ENCODE results near the gene CERS1.
A peak's percentile ranks its signal among the peaks of the same experiment; 100 is the strongest.

The CERS1 gene

DNA sequence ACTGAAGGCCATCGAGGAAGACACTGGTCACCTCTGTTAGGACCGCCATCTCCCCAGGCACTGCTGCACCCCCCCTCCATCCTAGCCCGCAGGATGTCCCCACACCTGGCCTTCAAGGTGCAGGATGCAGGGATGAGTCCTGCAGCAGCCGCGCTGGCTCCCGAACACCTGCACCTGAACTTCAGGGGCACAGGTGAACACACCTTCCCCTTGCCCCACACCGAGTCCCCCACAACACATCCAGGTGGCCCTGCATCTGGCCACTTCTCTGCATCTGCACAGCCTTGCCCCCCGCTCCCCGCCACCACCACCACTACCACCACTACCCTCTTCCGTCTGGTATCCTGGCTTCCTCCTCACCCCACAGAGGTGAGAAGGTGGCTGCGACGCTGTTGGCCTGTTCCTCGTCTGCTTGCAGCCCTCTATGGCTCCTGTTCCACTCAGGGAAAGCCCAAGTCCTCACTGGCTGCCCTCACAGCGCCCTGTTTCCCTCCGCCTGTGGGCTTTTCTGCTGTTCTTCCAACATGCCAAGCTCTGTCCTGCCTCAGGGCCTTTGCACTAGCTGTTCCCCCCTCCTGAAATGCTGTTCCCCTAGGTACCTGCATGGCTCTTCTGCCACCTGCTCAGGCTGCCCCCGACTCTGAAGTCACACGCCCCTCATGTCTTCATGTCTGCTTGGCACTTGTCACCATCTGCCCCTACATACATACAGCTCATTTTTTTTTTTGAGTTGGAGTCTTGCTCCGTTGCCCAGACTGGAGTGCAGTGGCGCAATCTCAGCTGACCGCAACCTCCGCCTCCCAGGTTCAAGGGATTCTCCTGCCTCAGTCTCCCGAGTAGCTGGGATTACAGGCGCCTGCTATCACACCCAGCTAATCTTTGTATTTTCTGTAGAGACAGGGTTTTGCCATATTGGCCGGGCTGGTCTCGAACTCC, 1.4 kb upstream of the CERS1 start:
- DNase-seq: no peak

DNA sequence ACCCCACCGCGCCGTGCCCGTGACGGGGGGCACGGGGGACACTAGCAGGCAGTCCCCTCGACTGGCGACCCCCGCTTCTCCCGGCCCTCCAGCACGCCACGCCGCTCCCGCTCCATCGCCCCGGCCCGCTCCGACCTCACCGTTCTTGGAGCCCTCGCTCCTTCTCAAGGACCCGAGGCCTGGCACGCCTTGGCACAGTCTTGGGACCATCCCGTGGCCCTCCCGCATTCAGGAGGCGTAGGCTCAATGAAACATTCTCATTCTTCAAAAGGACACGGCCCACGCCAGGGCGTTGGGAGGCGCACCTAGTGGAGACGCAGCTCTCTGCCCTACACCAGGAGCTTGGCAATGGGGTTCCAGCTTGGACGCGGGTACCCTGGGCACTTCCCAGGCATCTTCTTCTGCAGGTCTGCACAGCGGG, 473 bp upstream of the CERS1 start:
- no peak for DNase-seq

DNA sequence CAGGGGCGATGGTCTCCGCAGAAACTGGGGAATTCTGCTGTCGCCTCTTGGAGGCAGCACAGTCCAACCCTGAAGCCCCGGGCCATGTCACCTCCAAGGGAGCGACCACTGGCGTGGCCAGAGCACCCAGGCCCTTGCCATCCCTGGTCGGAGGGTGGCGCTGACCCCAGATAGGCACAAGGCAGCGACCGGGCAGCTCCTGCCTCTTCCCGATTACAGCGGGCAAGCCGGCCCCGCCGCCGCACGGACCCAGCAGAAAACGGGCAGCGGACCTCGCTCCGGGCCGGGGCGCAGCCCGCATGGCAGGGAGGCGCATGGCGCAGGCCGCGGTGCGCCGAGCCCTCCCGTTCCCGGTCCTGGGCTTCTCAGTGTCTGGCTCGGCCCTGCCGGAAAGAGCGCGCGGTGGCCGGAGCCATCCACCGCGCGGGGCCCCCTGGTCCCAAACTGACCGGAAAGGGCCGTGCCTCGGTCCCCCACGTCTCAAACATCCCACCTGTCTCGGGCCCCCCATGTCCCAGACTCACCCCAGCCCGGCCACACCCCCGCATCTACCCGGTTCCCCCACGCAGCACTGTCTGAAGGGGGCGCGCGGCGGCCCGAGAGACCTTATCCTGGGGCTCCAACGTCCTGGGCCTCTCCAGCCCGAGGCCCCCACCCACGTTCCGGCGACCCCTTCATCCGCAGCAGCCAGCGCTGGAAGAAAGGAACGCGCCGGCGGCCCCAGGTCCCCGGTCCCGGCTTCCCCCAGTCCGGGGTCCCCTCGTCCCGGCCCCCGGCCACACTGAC, 727 bp downstream of the CERS1 start:
- DNase-seq: no peak

DNA sequence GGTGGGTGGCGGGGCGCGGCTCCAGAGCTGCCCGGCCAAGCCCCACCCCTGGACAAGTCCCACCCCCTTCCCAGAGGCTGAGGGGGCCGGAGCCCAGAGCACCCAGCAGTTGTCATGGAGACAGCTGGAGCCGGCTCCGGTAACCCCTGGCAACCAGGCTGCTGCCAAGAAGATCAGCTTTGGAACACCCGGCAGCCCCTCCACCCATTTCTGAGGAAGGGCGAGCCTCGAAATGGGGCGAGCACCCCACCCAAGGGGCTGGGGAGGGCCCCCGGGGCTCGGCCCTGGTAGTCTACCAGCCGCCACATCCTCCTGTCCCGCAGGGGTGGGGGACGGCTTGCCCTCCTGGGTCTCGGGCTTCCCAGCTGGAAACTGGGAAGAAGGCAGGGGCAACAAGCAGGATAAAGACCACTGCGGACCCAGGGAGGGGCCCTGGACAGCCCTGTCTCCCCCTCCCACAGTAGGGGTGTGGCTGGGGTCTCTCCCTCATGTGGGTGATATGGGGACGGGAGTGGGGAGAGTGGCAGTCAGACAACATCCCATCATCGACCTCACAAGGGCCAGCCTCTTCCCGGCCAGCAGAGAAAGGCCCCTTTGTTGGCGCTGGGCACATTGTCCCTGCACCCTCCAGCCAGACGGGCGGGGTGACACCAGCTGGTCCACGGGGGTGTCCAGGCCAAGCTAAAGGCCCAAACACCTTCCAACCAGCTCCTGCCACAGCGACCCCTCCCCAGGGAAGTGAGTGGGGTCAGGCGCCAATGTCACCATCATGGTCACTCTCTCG, 1.5 kb downstream of the CERS1 start:
- no peak for DNase-seq

DNA sequence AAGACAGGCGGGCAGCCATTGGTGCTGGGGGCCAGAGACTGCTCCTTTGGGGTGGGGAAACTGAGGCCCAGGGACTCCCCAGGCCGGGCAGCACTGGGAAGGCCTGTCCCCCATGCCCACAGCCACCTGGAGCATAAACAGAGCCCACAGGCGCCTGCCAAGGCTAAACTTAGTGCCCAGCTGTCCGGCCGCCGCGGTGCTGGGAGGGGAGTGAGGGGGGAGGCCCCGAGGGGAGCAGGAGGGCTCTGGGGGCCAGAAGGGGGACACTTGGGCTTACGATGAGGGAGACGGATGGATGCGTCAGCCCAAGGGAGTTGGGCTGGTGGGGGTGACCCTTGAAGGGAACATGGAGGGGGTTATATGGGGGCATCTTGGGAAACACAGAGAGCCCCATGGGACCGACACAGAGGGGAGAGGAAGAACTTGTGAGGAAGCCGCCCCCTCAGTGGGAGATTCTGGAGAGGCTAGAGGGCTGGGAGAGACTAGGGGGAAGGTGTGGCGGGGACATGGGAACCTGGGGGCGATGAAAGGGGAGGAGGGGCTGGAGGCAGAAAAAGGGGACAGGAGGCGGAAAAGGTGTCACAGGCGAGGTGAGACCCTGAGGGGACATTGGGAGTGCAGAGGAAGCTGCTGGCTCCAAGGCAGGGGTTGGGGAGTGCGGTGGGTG, 2.2 kb downstream of the CERS1 start:
- no peak for DNase-seq

DNA sequence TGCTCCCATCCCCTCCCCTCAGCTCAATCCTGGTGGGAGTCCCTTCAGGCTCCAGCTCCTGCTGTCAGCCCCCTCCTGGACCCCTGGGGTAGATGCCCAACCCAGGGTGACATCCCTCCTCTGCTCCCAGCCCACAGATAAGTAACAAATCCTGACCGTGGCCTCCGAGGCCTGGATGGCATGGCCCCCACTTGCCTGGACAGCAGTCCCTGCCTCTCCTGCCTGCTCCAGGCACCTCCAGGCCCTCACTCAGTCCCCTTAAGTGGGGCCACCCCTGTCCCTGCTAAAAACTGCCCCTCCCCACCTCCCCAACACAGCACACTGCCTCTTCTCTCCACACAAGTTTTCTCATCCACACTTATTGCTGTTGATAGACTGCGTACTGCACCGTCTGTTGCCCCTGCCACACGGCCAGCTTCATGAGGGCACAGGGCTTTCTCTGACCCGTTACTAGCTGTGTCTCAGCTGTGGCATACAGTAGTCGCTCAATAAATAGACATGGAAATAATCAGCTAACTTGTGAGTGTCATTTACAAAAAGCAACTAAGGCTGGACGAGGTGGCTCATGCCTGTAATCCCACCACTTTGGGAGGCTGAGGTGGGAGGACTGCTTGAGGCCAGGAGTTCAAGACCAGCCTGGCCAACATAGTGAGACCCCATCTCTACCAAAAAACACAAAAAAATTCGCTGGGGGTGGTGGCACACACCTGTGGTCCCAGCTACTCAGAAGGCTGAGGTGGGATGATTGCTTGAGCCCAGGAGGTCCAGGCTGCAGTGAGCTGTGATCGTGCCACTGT, 5.8 kb downstream of the CERS1 start:
- DNase-seq: no peak

DNA sequence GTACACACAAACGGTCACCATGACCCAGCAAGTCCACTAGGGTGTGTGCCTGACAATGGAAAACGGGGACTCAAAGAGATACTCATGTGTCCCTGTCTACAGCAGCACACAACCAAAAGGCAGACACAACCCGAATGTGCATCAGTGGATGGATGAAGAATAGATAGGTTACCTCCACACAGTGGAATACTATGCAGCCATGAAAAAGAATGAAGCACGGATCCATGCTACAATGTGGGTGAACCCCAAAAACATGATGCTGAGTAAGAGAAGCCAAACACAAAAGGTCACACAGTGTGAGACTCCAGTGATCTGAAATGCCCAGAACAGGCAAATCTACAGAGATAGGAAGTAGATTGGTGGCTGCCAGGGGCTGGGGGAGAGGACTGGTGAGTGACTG, 9.0 kb downstream of the CERS1 start:
- no peak for DNase-seq

DNA sequence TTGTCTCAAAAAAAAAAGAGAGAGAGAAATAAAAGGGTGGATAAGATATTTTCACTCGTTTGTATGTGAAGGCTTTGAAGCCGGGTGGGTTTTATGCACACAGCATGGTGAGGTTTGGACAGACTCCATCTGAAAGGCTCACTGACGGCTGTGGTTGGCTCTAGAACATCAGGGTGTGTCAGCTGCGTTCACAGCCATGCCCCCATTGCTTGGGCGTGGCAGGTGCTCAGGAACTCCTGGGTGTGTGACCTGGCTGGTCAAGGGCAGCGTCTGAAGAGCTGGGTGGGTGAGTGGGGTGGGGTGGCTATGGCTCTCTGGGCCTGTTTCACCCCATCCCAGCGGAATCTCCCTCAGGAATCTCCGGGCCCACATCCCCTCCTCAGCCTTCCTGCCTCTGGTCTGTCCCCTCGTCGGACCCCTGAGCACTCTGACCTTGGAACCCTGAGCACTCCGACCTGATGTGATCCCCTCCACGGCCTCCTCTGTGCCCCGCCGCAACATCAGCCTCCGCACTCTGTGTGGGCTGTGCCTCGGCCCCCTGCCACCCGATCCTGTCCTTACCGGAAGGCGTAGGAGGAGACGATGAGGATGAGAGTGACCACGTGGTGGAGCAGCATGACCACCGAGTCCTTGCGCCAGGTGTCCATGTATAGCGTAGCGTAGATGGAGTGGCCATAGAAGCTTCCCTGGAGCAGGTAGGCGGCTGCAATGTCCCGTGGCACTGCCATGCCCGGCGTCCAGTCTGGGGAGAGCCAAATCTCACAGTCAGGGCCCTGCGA, 12.2 kb downstream of the CERS1 start:
- DNase-seq: no peak

DNA sequence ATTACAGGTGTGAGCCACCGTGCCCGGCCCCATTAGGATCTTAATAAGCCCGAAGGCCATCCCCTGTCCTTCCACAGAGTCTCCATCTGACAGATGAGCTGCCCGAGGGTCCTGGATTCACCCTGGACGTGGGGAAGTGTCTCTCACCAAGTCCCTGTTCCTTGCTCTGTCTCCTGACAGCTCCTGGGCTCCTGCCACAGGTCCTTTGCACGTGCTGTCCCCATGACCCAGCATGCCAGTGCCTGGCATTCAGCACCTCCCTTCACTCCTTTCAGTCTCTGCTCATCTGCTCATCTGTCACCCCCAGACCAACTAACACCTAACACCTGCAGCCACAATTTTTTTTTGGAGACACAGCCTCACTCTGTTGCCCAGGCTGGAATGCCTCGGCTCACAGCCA, 14.5 kb downstream of the CERS1 start:
- no peak for DNase-seq

DNA sequence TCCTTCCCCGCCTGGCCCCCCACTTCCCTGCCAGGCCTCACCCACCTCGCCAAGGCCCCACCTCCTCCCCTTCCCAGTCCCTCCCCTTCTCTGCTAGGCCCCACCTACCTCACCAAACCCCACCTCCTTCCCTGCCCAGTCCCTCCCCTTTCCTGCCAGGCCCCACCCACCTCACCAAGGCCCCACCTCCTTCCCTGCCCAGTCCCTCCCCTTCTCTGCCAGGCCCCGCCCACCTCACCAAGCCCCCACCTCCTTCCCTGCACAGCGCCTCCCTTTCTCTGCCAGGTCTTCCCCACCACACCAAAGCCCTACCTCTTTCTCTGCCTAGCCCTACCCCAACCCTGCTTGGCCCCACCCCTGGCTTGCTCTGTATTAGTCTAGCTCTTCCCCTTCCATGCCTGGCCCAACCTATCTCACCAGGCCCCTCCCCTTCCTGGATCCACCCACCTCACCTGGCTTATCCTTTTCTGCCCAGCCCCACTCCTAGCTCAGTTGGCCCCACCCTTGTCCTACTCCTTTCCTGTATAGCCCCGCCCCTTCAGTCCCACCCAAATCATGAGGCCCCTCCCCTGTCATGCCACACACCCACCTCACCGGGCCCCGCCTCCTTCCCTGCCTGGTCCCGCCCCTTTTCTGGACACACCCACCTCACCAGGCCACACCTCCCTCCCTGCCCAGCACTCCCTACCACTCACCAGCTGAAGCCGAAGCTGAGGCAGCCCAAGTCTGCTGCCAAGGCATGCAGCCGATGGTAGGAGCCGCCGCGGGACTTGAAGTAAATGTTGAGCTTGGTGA, 16.2 kb downstream of the CERS1 start:
- peak; percentile 72 for DNase-seq

DNA sequence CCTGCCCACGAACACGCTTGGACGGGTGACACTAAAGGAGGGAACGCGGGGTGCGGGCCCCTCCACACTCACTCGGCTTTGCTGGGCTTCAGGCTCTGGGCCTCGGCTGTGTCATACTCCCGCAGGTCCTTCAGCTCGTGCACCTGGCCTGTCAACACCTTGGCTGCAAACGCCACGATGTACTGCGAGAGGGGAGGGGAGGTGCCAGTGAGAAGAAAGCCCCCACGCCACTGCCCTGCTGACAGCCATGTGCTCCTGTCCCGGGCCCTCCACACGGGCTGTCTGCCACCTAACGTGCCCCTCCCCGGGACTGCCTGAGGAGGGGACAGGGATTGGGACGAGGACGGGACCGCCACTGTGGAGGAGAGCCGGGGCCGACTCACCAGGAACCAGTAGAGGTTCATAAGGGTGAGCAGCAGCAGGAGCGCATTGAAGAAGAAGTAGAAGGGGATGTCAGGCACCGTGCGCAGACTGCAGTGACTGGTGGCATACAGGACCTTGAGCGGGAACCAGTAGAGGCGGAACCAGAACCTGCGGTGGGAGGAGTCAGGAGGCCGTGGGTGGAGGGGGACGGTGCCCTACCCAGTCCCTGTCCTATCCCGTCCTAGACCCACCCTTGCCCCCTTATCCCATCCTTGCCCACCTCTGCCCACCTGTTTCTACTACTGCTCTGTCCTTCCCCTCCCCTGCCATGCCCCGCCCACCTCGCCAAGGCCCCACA, 16.9 kb downstream of the CERS1 start:
- no peak for DNase-seq

DNA sequence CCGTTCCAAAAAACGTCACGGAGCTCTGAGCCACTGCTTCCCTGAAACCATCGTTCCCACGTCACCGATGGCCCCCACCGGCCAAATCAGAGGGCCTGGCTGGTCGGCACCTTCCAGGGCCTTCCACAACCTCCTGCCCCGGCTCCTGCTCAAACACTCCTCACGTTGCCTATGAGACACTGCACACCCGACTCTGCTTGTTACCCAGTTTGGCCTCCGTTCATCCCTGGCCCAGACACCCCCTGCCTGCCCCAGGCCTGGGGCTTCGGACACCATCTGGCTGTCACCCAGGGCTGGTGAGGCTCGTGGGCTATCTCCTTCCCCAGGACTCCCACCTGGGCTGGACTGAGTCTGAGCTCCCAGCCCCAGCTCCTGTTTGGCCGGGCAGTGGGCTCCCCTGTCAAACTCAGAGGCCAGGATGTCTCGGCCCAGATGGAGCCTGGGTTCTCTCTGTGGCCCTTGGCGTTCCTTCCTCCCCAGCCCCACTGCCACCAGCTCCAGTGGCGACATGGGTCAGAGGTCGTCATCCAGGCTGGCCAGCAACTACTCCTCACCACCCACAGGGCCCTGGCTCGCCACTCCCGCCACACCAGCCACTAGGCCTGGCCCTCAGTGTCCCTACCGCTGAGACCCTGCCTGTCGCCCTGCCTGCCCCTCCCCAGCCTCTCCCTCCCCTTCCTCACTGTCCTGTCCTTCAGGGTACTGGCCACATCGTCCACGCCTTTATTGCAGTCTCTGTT, 17.7 kb downstream of the CERS1 start:
- DNase-seq: no peak

DNA sequence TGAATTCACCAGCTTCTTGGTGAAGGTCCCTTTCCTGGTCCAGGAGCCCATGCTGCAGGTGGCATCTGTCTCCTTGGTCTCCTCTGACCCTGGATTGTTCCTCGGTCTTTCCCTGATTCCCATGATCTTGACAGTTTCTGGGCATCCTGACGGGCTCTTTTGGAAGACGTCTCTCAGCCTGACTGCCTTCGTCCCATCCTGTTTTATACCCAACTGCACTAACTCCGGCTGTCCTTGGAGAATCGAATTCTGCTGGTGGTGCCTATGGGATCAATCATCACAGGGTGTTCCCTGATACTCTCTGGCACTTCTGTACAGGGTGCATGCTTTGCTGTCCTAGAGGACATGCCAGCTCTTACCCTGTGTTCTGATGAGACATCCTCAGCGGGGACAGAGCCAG, 19.1 kb downstream of the CERS1 start:
- DNase-seq: no peak

DNA sequence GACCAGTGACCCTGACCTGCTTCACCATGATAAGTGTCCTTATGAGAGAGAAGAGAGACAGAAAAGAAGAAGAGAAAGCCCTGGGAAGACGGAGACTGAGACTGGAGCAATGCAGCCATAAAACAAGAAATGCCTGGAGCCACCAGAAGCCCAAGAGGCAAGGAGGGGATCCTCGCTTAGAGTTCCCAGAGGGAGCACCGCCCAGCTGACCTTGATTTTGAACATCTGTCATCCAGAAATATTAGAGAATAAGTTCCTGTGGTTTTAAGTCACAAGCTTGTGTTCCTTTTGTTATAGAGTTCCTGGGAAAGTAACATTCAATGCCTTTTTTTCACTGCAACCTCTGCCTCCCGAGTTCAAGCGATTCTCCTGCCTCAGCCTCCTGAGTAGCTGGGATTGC, 20.2 kb downstream of the CERS1 start:
- no peak for DNase-seq

DNA sequence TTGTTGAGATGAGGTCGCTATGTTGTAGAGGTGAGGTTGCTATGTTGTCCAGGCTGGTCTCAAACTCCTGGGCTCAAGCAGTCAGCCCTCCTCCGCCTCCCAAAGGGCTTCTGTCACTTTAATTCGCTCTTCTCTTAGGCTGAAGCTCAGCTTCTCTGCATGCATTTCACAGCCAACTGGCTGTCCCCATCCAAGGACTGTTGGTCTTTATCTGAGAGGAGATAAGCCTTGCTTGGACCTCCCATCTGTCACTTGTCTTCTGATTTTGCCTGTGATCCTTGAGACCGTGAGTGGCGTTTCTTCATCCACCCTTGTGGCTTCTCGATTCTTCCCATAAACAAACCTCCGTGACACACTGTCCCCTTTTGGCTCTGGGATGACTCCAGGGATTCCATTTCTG, 24.4 kb downstream of the CERS1 start:
- no peak for DNase-seq

DNA sequence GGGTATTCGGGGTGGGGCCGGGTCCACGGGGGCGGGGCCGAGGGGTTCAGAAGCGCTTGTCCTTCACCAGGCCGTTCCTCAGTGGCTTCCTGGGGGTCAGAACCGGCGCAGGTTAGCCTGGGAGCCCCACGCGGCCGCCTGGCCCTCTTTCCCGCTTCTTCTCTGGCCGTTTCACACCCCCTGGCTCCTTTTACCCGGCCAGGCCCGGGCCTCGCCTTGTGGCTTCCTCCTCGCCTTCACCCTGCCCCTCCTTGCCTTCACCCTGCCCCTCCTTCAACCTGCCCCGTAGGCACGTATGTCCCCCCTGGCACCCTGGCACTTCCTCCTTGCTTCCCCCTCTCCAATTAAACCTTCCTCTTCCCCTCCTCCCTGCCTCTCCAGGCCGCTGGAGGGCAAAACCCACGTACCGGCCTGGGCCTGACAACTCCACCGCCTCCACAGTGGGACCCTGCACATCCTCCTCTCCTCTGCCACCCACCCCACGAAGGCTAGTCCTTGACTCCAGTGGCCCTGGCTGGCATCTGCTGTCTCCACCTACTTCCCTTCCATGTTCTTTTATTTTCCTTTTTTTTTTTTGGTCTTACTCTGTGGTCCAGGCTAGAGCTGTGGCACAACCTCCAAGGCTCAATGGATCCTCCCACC, 25.3 kb downstream of the CERS1 start:
- DNase-seq: no peak

DNA sequence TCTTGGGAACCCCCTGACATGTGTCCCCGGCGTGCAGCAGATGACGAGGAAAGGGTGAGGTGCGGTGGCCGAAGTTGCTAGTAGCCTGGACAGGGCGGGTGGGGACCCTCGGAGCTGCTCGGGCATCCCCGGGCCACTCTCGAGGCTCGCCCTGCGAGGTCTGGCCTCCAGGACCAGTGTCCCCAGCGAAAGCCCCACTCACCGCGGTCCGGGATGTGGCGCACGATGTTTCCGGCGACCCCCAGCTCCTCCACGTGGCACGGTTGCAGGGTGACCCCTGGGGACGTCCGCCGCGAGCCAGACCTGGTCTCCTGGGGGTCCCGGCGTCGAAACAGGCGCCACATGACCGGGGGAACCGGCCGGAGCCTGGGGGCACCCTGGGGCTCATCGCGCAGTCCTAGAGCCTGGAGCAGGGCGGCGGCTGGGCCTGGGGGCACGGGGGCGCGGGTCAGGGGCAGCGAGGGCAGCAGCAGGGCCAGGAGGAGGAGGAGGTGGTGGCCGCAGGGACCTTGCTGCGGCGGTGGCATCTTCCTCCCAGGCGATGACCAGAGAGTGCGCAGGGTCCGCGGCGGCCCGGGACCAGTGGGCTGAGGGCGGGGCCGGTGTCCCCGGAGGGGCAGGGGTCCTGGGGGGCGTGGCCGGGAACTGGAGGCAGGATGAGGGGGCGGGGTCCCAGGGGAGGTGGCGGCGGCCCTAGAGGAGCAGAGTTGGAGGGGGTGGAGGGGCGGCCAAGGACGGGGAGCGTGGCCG, 26.0 kb downstream of the CERS1 start:
- no peak for DNase-seq
